ENCODE data around the gene TVP23A.
"Not testable (repeated sequence)": the region's sequence is repeated elsewhere in the genome, so short reads cannot be mapped to it uniquely, and the experiment has no call there.

The TVP23A gene

GRCh38 chr16:10743610-10744369, 74.8 kb downstream of the TVP23A start, which contains the start of gene NUBP1:
Gene NUBP1, plus strand, starts transcription at chr16:10743842. Its CDS starts 22 bp downstream, at chr16:10743864.
- in situ Hi-C loops (cut with HindIII; ENCODE audit: low sequenced_read_pairs), result loop anchor here (25.0 kb wide), 1 partner anchor 206 kb away; no protein-coding TSS in a partner anchor
- no peak for TF ChIP-seq CTCF (IDR thresholded peaks at IDR 0.05; ENCODE audit: low read depth, low read length, missing control alignments)
- DNase-seq (ENCODE audit: low read depth), result peak; percentile 95
- peak within 1 kb of the TSS; percentile 58 for H3K4me3 ChIP-seq (ENCODE audit: low read depth, low read length)

- in situ Hi-C loops (cut with HindIII; ENCODE audit: low sequenced_read_pairs), result loop anchor here (25.0 kb wide), 1 partner anchor 206 kb away; no protein-coding TSS in a partner anchor
- no peak for TF ChIP-seq CTCF (IDR thresholded peaks at IDR 0.05; ENCODE audit: low read depth, low read length, missing control alignments)
- peak overlapping the region; percentile 58 for H3K4me3 ChIP-seq (ENCODE audit: low read depth, low read length)
- DNase-seq (ENCODE audit: low read depth), result no peak
Observed at GRCh38 chr16:10743227-10743609, 75.4 kb downstream of the TVP23A start.

GRCh38 chr16:10741844-10742243, 76.8 kb downstream of the TVP23A start:
- no peak for TF ChIP-seq CTCF (IDR thresholded peaks at IDR 0.05; ENCODE audit: low read depth, low read length, missing control alignments)
- H3K4me3 ChIP-seq (ENCODE audit: low read depth, low read length), result no peak overlapping the region
- in situ Hi-C loops (cut with HindIII; ENCODE audit: low sequenced_read_pairs), result loop anchor here (25.0 kb wide), 1 partner anchor 205 kb away; no protein-coding TSS in a partner anchor
- DNase-seq (ENCODE audit: low read depth), result no peak

GRCh38 chr16:10741249-10741648, 77.3 kb downstream of the TVP23A start:
- DNase-seq (ENCODE audit: low read depth); H3K4me3 ChIP-seq (ENCODE audit: low read depth, low read length): not testable (repeated sequence)
- in situ Hi-C loops (cut with HindIII; ENCODE audit: low sequenced_read_pairs), result loop anchor here (25.0 kb wide), 1 partner anchor 204 kb away; no protein-coding TSS in a partner anchor

- no peak for DNase-seq (ENCODE audit: low read depth)
- in situ Hi-C loops (cut with HindIII; ENCODE audit: low sequenced_read_pairs), result loop anchor here (25.0 kb wide), 1 partner anchor 204 kb away; no protein-coding TSS in a partner anchor
- no peak for TF ChIP-seq CTCF (IDR thresholded peaks at IDR 0.05; ENCODE audit: low read depth, low read length, missing control alignments)
- H3K4me3 ChIP-seq (ENCODE audit: low read depth, low read length), result no peak overlapping the region
Observed at GRCh38 chr16:10740845-10741208, 77.8 kb downstream of the TVP23A start.

- no peak overlapping the region for H3K4me3 ChIP-seq (ENCODE audit: low read depth, low read length)
- TF ChIP-seq CTCF (IDR thresholded peaks at IDR 0.05; ENCODE audit: low read depth, low read length, missing control alignments), result no peak
- in situ Hi-C loops (cut with HindIII; ENCODE audit: low sequenced_read_pairs), result loop anchor here (25.0 kb wide), 1 partner anchor 203 kb away; no protein-coding TSS in a partner anchor
- no peak for DNase-seq (ENCODE audit: low read depth)
Observed at GRCh38 chr16:10740000-10740844, 78.4 kb downstream of the TVP23A start.
